NCI-H2171 (cell line): ENCODE measurements around the gene HPX.
A peak's percentile ranks its signal among the peaks of the same experiment; 100 is the strongest.

Experiments used
- DNase-seq: peaks from one replicate; lab custom pipeline; 2025; lab: John Stamatoyannopoulos, UW

HPX gene

GRCh38 chr11:6459099-6459450 lies 18.3 kb upstream of the HPX start:
- DNase-seq = no peak

- no peak for DNase-seq
Observed at GRCh38 chr11:6458352-6459098, 17.7 kb upstream of the HPX start.

GRCh38 chr11:6457581-6458320 lies 17.0 kb upstream of the HPX start:
- no peak for DNase-seq

- no peak for DNase-seq
Observed at GRCh38 chr11:6456361-6457073, 15.7 kb upstream of the HPX start.

- no peak for DNase-seq
Observed at GRCh38 chr11:6455070-6455469, 14.3 kb upstream of the HPX start.

GRCh38 chr11:6453152-6453551 lies 12.4 kb upstream of the HPX start:
- DNase-seq = no peak

GRCh38 chr11:6452219-6452618 lies 11.4 kb upstream of the HPX start:
- DNase-seq = no peak

- no peak for DNase-seq
Observed at GRCh38 chr11:6448574-6448973, 7.8 kb upstream of the HPX start.

- DNase-seq = no peak
Observed at GRCh38 chr11:6443269-6444003, 2.6 kb upstream of the HPX start.

- no peak for DNase-seq
Observed at GRCh38 chr11:6442441-6442840, 1.7 kb upstream of the HPX start.

GRCh38 chr11:6438979-6439571 lies 1.7 kb downstream of the HPX start:
- DNase-seq = no peak

GRCh38 chr11:6437993-6438392 lies 2.8 kb downstream of the HPX start:
- no peak for DNase-seq

- DNase-seq = no peak
Observed at GRCh38 chr11:6437423-6437822, 3.4 kb downstream of the HPX start.

- no peak for DNase-seq
Observed at GRCh38 chr11:6433998-6434660, 6.7 kb downstream of the HPX start.

GRCh38 chr11:6431861-6432260 lies 8.9 kb downstream of the HPX start:
- no peak for DNase-seq

GRCh38 chr11:6427516-6427915 lies 13.3 kb downstream of the HPX start:
- no peak for DNase-seq

GRCh38 chr11:6420677-6421076 lies 20.1 kb downstream of the HPX start:
- DNase-seq = no peak

- DNase-seq = peak; percentile 41
Observed at GRCh38 chr11:6419009-6419631, 21.7 kb downstream of the HPX start, which contains the start of gene APBB1. TSS of gene APBB1 (minus strand) at chr11:6419094. CDS start at chr11:6411347, 7,747 bp downstream.

- DNase-seq = no peak
Observed at GRCh38 chr11:6418557-6419008, 22.2 kb downstream of the HPX start.

- no peak for DNase-seq
Observed at GRCh38 chr11:6417907-6418556, 22.8 kb downstream of the HPX start.
